SK-N-MC (cell line): Measurements from ENCODE around the gene RSRP1.

Experiments
- DNase-seq: peaks from one replicate; pipeline ENCODE4 v3.0.0-alpha.2; 2011; ENCODE audit warnings: low read depth, low spot score
- H3K27ac ChIP-seq: fragments of 200-600 bp; sonication (generic); 2 replicates; pipeline ENCODE4 v1.5.1; 2016; ENCODE audit warnings: mixed run types
- H3K36me3 ChIP-seq: fragments of 200-600 bp; sonication (generic); 2 replicates; pipeline ENCODE4 v1.6.1; 2017; ENCODE audit warnings: antibody characterized with exemption, low read length, mixed read lengths; ENCODE audit not compliant: insufficient read depth
- H3K4me3 ChIP-seq: fragments of 200-600 bp; sonication (generic); 2 replicates; pipeline ENCODE4 v1.5.1; 2016
- H3K9ac ChIP-seq: fragments of 200-600 bp; sonication (generic); 2 replicates; pipeline ENCODE4 v1.8.0; 2017; ENCODE audit warnings: mixed run types, mixed read lengths; ENCODE audit not compliant: insufficient read length
- H3K9me3 ChIP-seq: fragments of 200-600 bp; sonication (generic); 2 replicates; pipeline ENCODE4 v1.6.1; 2017; ENCODE audit warnings: low read depth, mild to moderate bottlenecking, antibody characterized with exemption, low read length, moderate library complexity, mixed read lengths
- EZH2 ChIP-seq: fragments of 200-600 bp; sonication (generic); IDR thresholded peaks from one replicate; pipeline ENCODE4 v1.6.1; 2017; ENCODE audit warnings: antibody characterized with exemption
- FOXP2 ChIP-seq: optimal IDR thresholded peaks from 2 replicates; pipeline ENCODE3; 2011; ENCODE audit warnings: mild to moderate bottlenecking, moderate library complexity; ENCODE audit not compliant: insufficient read depth; ENCODE audit errors: extremely low read length, control extremely low read depth
- POLR2AphosphoS5 ChIP-seq: IDR thresholded peaks from 2 replicates; pipeline ENCODE4 v1.6.1; 2012; ENCODE audit warnings: mild to moderate bottlenecking, low read depth, low read length, borderline replicate concordance

RSRP1 gene

DNA sequence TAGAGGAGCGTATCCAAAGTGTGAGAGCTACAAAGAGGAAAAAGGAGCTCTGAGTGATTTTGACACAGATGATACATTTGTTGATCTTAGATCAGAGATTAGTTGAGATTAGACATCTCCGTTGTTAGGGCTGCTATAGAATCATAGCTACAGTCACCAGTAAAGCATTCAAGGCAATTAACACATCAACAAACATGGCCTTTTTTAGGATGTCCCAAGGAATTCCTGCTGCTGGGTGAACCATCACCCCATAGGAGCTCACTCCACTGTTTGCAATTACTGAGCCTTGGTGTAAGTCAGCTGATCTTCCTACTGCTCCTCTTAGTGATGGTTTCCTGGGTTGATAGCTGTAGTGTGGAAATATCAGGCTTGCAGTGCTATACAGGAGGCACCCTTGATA lies 6.7 kb upstream of the RSRP1 start:
- Histone ChIP-seq H3K36me3 (no peaks in the 10 kb centered on the region), H3K4me3 (no peak overlapping the region), H3K27ac (no peak overlapping the region), H3K9me3 (no peaks in the 10 kb centered on the region), H3K9ac (no peak overlapping the region)
- TF ChIP-seq EZH2 (no peak), POLR2AphosphoS5 (no peak), FOXP2 (no peak)
- DNase-seq: no peak

DNA sequence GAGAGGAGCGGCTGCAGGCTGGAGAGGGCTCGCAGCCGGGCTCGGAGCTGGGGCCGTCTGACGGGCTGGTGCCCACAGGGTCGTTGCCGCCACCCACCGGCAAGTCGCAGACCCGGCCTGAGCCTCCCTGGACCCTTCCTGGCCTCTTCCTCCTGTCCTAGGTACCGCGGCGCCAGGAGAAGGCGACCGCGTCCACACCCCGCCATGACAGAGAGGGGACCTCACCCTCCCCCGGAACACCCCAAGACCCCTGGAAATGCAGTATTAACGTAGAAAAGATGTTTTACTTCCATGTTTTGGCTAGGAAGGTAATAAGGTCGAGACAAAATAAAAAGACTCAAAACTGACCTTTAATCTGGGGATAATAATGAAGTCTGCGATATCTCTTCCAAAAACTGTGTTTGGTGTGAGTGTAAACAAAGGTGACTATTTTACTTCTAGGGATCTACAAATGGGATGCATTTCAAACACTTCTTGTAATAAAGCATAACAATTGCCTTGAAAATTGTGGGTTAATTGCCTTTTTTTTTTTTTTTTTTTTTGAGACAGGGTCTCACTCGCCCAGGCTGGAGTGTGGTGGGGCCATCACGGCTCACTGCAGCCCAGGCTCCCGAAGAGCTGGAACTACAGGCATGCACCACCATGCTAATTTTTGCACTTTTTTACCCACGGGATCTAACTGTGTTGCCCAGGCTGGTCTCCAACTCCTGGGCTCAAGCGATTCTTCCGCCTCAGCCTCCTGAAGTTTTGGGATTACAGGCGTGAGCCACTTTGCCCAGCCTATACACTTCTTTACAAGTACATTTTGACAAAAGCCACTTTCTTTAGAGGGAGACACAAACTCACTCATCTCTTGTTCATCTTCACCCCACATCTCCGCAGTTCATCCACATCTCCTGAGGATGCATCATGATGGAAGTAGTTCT lies 838 bp upstream of the RSRP1 start:
- no peak overlapping the region for H3K27ac ChIP-seq
- H3K9me3 ChIP-seq: no peaks in the 10 kb centered on the region
- TF ChIP-seq FOXP2 (no peak), EZH2 (no peak), POLR2AphosphoS5 (no peak)
- H3K36me3 ChIP-seq: peaks cover 34% of the 10 kb centered on the region
- H3K4me3 ChIP-seq: peak overlapping the region; percentile 100
- peak overlapping the region; percentile 66 for H3K9ac ChIP-seq
- no peak for DNase-seq

DNA sequence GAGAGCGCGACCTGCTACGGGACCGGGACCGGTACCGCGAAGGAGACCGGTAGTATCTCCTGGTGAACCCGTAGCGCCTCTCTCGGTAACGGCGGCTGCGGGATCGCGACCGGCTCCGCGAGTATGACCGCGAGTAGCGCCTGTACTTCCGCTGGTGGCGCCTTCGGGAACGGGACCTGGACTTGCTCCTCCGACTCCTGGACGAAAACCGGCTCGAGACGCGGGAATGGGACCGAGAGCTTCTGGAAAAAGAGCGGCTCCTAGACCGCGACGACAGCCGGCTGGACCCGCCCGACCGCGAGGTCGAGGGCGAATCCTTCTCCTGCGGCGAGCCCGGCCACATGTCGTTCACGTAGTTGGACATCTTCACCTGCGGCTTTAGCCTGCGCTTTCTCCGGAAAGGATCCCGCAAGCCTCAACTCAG lies 642 bp downstream of the RSRP1 start:
- Histone ChIP-seq H3K27ac (peak overlapping the region; percentile 93), H3K36me3 (peaks cover 49% of the 10 kb centered on the region), H3K4me3 (peak overlapping the region; percentile 100), H3K9me3 (no peaks in the 10 kb centered on the region), H3K9ac (peak overlapping the region; percentile 96)
- TF ChIP-seq POLR2AphosphoS5 (no peak), FOXP2 (no peak), EZH2 (no peak)
- DNase-seq: no peak

DNA sequence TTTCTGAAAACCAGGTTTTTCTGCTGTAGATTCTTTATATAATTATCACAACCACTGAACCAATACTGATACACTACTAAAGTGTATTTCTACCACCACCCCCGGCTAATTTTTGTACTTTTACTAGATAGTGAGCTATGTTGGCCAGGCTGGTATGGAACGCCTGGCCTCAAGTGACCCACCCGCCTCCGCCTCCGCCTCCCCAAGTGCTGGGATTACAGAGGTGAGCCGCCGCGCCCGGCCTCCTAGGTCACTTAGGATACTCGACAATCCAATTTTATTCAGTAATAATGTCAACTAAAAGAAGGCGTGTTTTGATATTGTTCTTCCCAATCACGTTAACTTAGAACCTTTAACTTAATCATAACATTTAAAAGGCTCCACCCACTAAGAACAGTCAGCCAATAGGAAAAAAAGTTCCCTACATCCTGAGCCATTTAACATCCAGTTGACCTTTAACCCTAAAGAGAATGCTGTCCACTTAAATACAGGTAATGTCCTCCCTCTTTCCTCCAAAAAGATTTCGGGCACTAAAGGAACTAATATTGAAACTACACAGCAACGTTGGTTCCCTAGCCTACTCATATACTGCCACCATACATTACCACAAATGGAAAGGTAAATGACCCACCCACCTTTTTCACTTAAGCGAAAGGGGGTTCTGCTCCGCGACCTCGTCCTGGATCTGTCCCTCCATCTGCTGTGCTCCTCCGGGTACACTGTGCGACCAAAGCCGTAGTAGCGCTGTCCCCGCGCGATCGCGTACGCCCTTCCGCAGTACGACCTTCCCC lies 1.2 kb downstream of the RSRP1 start:
- Histone ChIP-seq H3K36me3 (peaks cover 50% of the 10 kb centered on the region), H3K4me3 (peak overlapping the region; percentile 100), H3K27ac (peak overlapping the region; percentile 93), H3K9ac (peak overlapping the region; percentile 96), H3K9me3 (no peaks in the 10 kb centered on the region)
- DNase-seq: no peak
- TF ChIP-seq POLR2AphosphoS5 (no peak), EZH2 (no peak), FOXP2 (no peak)

DNA sequence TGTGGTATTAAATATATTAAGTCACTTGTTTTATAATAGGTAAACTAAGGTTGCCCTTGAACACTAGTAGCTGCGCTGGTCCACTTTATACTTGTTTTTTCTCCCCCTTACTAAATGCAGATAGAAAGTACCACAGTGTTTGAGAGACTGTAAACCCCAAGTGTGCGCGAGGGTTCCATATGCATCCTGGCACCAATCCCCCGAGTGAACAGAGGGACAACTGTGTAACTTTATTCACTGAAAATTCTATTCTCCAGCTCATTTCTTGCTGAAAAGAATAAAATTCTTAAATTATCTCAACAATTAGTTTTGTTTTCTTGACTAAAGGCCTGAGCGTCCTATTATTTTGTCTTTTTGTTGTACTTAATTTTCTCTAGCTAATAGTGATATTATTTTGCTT lies 1.9 kb downstream of the RSRP1 start:
- H3K27ac ChIP-seq: peak overlapping the region; percentile 93
- no peaks in the 10 kb centered on the region for H3K9me3 ChIP-seq
- H3K4me3 ChIP-seq: peak overlapping the region; percentile 100
- DNase-seq: no peak
- no peak for TF ChIP-seq FOXP2
- TF ChIP-seq POLR2AphosphoS5: no peak
- no peak for TF ChIP-seq EZH2
- H3K9ac ChIP-seq: peak overlapping the region; percentile 96
- peaks cover 56% of the 10 kb centered on the region for H3K36me3 ChIP-seq

DNA sequence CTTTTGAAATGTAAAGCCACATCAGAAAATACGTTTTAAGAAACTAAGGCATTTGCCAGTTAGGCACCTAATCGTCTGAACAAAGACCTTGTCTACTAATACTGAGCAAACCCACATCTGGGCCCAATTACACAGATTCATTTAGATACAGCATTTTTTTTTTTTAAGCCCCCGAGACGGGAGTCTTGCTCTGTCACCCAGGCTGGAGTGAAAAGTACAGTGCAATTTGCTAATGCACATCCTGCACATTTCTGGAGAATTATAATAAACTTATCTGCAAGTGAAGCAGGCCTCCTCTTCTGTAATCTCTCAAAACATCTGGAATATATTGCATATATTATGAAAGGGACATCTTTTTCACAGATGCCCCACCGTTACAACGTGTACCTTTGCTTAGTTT lies 3.3 kb downstream of the RSRP1 start:
- H3K36me3 ChIP-seq: peaks cover 60% of the 10 kb centered on the region
- H3K9me3 ChIP-seq: no peaks in the 10 kb centered on the region
- H3K4me3 ChIP-seq: peak overlapping the region; percentile 100
- no peak for TF ChIP-seq EZH2
- TF ChIP-seq POLR2AphosphoS5: peak; percentile 46
- H3K27ac ChIP-seq: peak overlapping the region; percentile 93
- H3K9ac ChIP-seq: peak overlapping the region; percentile 69
- peak; percentile 82 for DNase-seq

DNA sequence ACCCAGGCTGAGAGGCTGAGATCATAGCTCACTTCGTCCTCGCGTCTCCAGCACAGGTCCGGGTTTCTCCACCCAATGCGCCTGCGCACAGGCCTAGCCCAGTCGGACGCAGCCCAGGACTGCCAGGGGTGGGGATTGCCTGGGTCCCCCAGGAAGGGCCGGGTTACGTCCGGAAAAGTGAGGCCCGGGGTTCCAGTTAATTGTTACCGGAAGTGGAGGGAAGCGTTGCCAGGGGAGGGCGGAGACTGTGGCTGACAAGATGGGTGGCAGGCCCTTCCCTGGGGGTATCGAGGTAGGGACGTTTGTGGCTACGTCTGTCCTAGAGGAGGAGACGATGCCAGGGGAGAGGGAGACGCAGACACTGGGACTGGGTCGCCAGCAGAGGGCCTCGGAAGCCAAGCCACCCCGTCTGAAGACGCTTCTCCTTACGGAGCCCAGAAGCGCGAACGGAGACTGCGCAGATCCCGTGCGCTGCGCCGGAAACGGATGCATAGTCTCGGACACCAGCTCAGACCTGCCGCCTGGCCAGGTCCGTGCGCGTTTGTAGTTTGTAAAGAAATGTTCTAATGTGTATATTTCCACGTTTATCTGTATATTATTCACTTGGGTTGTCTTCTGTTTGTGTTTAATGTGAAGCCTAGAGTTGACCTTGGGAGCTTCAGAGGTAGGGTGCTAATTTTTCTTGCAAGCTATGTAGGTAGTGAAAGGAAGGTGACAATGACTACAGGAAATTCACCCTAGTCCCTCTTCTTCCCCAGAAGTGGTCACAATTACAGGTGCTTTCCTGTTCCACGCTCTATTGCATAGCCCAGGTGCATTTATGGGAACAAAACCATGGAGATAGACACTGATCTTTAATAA lies 7.3 kb downstream of the RSRP1 start:
- Histone ChIP-seq H3K27ac (peak overlapping the region; percentile 91), H3K9ac (peak overlapping the region; percentile 83), H3K36me3 (peaks cover 44% of the 10 kb centered on the region), H3K4me3 (peak overlapping the region; percentile 80), H3K9me3 (no peaks in the 10 kb centered on the region)
- TF ChIP-seq FOXP2 (peak; percentile 78), POLR2AphosphoS5 (peak; percentile 85), EZH2 (no peak)
- DNase-seq: peak; percentile 92
